HG02981 (cell line): ENCODE data around the gene HEYL.
A peak's percentile ranks its signal among the peaks of the same experiment; 100 is the strongest.

Experiments
- ATAC-seq: cut with Tn5 transposase; IDR thresholded peaks from one replicate; pipeline ENCODE4 v1.9.1; 2021; ENCODE audit warnings: mild to moderate bottlenecking, moderate library complexity; ENCODE audit not compliant: unreplicated experiment

Gene HEYL

GRCh38 chr1:39668111-39668510 is 28.7 kb upstream of the HEYL start:
- no peak for ATAC-seq

GRCh38 chr1:39666772-39667171 is 27.3 kb upstream of the HEYL start:
- ATAC-seq: peak; percentile 82

GRCh38 chr1:39663559-39663958 is 24.1 kb upstream of the HEYL start:
- ATAC-seq: no peak

- no peak for ATAC-seq
Measured at GRCh38 chr1:39662861-39663260, 23.4 kb upstream of the HEYL start.

GRCh38 chr1:39659538-39659937 is 20.1 kb upstream of the HEYL start:
- ATAC-seq: no peak

GRCh38 chr1:39659110-39659509 is 19.7 kb upstream of the HEYL start:
- no peak for ATAC-seq

GRCh38 chr1:39657923-39658485 is 18.6 kb upstream of the HEYL start:
- ATAC-seq: no peak

GRCh38 chr1:39657402-39657801 is 18.0 kb upstream of the HEYL start:
- ATAC-seq: no peak

GRCh38 chr1:39656391-39656790 is 16.9 kb upstream of the HEYL start:
- ATAC-seq: no peak

- ATAC-seq: no peak
Measured at GRCh38 chr1:39655578-39656268, 16.3 kb upstream of the HEYL start.

GRCh38 chr1:39654291-39654690 is 14.8 kb upstream of the HEYL start:
- ATAC-seq: no peak

- ATAC-seq: no peak
Measured at GRCh38 chr1:39653546-39654031, 14.1 kb upstream of the HEYL start.

- no peak for ATAC-seq
Measured at GRCh38 chr1:39652554-39652953, 13.1 kb upstream of the HEYL start.

- ATAC-seq: no peak
Measured at GRCh38 chr1:39652105-39652504, 12.7 kb upstream of the HEYL start.

- ATAC-seq: no peak
Measured at GRCh38 chr1:39650431-39650830, 11.0 kb upstream of the HEYL start.

GRCh38 chr1:39649636-39650185 is 10.3 kb upstream of the HEYL start:
- ATAC-seq: no peak

- ATAC-seq: no peak
Measured at GRCh38 chr1:39648496-39648895, 9.1 kb upstream of the HEYL start.

GRCh38 chr1:39647247-39647646 is 7.8 kb upstream of the HEYL start:
- no peak for ATAC-seq

GRCh38 chr1:39646232-39647081 is 7.0 kb upstream of the HEYL start:
- no peak for ATAC-seq

GRCh38 chr1:39645411-39646043 is 6.1 kb upstream of the HEYL start:
- ATAC-seq: no peak

GRCh38 chr1:39643705-39644104 is 4.3 kb upstream of the HEYL start:
- ATAC-seq: no peak
